GM21737 (cell line): ENCODE data around the gene PAQR4.

Experiments used
- ATAC-seq: cut with Tn5 transposase; IDR thresholded peaks from one replicate; pipeline ENCODE4 v1.9.1; 2021; ENCODE audit warnings: mild to moderate bottlenecking, moderate library complexity; ENCODE audit not compliant: unreplicated experiment

PAQR4 gene

DNA sequence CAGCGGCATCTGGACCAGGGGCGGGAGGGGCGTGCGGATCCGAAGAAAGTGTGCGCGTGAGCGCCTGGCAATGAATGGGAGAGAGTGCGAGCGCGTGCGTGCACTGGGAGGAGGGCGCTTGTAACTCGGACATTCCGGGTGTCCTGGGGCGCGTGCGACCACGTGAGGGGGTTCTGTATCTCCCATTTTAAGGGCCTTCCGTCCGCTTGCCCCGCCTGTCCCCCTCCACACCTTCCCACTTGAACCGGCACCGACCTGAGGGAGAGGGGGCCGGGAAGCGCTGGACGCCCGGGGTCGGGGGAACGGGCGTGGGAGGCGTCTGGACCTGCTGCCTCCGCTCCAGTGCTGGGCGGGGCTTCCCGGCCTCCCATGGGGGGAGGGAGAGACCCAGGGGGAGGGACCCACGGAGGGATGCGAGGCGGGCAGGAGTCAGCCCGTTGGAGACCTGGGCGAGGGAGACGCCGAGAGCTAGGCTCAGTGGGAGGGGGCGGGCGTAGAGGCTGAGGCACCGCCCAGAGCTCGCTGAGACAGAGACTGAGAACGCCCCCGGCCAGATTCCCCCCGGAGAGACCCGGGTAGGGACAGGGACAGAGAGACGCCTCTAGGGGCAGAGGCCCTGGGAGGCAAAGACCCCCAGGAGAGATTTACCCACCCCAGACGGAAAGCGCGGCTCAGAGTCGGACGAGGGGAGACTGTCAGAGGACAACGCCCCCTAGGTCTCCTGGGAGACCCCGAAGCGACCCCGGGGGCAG is 5.2 kb upstream of the PAQR4 start, which contains the start of gene KREMEN2:
KREMEN2 (plus strand) TSS at position 553 of the 752 bp plus-strand sequence. CDS start 246 bp downstream, outside the sequence.
- ATAC-seq, result no peak

DNA sequence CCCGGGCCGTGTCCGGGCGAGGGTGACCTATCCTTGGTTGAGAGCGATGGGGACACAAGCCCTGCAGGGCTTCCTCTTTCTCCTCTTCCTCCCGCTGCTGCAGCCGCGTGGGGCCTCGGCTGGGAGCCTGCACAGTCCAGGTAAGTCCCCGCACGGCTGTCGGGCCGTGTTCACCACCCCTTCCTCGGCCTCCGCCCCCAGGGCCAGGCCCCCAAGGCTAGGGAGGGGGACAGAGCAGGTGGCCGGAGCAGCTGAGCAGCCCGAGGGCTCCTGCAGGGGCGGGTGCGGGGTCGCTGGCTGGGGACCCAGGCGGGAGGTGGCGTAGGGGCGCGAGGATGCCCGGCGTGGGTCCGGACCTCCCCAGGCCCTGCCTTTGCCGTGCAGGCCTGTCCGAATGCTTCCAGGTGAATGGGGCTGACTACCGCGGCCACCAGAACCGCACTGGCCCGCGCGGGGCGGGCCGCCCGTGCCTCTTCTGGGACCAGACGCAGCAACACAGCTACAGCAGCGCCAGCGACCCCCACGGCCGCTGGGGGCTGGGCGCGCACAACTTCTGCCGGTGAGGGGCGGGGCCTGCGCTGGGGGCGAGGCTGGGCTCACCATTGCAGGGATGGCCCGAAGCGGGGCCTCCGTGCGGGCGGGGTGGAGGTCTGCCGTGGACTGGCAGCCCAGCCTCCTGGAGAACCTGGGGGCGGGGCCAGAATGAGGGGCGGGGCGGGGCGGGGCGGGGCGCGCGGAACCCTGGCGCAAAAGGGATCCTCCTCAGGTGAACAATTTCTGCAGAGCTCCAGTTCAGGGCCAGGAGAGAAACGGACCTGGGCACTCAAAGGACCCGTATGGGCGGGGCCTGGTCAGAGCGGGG is 4.4 kb upstream of the PAQR4 start:
- ATAC-seq, result no peak

DNA sequence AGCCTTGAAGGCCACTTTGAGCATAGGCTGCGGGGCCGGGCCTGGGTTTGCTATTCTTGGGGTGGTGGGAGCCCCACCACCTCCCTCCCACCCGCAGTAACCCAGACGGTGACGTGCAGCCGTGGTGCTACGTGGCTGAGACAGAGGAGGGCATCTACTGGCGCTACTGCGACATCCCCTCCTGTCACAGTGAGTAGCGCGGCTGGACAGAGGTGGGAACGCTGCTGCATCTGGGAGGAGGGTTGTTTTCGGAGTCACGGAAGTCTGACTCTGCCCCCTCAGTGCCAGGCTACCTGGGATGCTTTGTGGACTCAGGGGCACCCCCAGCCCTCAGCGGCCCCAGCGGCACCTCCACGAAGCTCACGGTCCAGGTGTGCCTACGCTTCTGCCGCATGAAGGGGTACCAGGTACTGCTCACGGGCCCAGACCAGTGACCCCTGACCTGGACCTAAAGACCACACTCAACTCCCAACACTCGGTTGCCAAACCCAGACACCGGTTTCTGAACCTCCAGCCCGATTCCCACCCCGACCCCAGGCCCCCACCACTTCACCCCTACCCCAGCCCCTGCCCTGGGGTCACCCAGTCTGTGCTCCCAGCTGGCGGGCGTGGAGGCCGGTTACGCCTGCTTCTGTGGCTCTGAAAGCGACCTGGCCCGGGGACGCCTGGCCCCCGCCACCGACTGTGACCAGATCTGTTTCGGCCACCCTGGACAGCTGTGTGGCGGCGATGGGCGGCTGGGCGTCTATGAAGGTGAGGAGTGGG is 2.9 kb upstream of the PAQR4 start:
- no peak for ATAC-seq

DNA sequence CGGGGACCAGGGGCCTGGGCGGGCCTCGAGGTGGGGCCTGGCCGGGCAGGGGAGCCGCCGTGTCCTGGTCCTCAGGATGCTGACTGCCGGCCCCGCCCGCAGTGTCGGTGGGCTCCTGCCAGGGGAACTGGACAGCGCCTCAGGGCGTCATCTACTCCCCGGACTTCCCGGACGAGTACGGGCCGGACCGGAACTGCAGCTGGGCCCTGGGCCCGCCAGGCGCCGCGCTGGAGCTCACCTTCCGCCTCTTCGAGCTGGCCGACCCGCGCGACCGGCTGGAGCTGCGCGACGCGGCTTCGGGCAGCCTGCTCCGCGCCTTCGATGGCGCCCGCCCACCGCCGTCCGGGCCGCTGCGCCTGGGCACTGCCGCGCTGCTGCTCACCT is 2.3 kb upstream of the PAQR4 start:
- ATAC-seq, result no peak

DNA sequence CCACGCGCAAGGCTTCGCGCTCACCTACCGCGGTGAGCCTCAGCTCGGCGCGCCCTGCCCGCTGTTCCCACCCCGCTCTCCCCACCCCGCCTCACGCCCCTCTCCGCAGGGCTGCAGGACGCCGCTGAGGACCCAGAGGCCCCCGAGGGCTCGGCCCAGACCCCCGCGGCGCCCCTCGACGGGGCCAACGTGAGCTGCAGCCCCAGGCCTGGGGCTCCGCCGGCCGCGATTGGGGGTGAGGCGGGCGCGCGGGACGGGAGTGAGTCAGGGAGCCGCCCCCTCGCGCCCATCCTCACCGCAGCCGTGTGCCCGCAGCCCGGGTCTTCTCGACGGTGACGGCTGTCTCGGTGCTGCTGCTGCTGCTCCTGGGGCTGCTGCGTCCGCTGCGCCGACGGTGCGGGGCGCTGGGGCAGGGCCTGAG is 1.9 kb upstream of the PAQR4 start:
- no peak for ATAC-seq

DNA sequence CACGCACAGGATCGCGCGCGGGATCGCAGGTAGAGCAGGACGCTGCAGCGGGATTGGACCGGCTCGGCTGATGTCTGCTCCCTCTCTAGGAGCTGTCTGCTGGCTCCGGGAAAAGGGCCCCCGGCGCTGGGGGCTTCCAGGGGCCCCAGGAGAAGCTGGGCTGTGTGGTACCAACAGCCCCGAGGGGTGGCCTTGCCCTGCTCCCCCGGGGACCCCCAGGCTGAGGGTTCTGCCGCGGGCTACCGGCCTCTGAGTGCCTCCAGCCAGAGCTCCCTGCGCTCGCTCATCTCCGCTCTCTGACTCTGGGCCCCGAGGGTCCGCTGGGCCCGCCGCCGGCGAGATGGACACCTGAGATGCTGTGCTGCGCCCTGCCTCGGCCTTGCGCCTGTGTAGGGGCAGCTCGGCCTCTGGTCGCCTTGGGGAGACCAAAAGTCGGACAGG is 1.4 kb upstream of the PAQR4 start:
- no peak for ATAC-seq

DNA sequence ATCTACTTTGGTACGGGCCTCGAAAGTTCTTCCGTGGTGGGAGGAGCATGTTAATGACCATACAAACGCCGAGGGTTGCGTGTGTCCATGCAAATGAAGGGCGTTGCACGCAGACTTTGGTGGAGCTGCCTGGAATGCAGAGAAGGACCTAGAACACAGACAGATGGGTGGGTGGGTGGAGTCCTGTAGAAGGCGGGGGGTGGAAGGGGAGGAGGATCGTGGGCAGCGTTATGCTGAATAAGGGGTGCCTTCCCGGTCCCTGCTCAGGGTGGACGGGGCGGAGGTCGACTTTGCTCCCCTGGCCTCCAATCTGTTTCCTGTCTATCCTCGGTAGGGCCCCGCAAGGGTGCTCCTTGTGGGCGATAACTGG is 795 bp upstream of the PAQR4 start:
- ATAC-seq, result no peak

DNA sequence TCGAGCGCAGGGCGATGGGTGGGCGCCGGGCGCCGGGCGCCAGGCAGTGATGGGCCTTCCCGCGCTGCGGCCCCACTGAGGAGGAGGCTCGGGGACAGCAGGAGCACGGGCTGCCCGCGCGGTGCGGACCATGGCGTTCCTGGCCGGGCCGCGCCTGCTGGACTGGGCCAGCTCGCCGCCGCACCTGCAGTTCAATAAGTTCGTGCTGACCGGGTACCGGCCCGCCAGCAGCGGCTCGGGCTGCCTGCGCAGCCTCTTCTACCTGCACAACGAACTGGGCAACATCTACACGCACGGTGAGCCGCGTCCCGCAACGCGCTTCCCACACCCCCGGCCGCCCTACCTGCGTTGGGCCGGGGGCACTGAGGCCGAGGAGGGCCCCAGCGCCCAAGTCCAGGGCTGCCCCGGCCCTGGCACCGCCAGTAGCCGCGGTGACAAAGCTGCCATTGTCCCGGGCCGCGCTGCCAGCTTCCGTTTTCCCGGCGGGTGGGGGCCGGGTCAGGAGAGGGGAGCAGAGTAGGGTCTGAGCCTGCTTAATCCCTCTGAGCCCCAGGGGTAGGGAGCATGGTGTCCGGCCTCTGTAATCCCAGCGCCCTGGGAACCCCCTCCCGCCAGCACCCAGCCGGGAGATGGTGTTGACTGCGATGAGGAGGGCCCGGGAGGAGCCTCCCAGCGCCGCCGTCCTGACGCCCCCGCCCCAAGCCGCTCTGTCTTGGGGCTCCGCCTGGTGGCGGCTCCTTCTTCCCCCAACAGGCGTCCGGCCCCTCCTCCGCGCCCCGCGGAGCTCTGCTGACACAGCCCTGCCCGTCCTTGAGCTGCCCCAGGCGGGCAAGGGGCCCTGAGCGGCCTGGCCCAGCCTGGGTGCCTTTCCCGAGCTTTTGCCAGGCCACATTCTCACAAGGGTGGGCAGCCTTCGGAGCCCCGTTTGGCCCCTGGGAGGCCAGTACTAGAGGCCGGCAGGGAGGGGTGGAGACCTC is 685 bp downstream of the PAQR4 start:
- peak; percentile 38 for ATAC-seq

DNA sequence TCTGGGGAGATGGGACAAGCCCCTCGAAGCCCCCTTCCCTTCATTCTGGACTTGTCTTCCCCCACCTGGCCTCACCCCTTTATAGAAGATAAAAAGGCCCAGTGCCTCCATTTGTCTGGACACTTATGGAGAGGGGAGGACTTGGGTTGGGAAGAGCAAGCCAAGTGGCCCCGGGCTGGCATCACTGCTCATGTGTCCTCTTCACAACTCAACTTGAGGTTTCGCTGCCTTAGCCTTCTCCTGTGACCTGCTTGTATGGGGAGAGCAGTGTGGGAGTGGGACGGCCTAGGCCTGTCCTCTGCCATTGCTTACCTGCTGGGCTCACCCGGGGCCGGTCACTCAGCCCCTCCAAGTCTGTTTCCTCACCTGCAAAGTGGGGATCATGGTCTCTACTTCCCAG is 1.4 kb downstream of the PAQR4 start:
- no peak for ATAC-seq

DNA sequence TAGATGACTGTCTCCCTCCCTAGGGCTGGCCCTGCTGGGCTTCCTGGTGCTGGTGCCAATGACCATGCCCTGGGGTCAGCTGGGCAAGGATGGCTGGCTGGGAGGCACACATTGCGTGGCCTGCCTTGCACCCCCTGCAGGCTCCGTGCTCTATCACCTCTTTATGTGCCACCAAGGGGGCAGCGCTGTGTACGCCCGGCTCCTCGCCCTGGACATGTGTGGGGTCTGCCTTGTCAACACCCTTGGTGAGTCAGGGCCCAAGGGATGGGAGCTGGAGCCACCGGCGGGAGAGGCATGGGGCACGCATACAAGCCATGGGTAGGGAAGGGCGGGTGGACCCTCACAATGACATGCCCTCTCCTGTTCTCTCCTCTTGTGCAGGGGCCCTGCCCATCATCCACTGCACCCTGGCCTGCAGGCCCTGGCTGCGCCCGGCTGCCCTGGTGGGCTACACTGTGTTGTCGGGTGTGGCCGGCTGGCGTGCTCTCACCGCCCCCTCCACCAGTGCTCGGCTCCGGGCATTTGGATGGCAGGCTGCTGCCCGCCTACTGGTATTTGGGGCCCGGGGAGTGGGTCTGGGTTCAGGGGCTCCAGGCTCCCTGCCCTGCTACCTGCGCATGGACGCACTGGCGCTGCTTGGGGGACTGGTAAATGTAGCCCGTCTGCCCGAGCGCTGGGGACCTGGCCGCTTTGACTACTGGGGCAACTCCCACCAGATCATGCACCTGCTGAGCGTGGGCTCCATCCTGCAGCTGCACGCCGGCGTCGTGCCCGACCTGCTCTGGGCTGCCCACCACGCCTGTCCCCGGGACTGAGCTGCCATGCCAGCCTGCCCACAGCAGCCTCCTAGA is 2.2 kb downstream of the PAQR4 start:
- no peak for ATAC-seq

DNA sequence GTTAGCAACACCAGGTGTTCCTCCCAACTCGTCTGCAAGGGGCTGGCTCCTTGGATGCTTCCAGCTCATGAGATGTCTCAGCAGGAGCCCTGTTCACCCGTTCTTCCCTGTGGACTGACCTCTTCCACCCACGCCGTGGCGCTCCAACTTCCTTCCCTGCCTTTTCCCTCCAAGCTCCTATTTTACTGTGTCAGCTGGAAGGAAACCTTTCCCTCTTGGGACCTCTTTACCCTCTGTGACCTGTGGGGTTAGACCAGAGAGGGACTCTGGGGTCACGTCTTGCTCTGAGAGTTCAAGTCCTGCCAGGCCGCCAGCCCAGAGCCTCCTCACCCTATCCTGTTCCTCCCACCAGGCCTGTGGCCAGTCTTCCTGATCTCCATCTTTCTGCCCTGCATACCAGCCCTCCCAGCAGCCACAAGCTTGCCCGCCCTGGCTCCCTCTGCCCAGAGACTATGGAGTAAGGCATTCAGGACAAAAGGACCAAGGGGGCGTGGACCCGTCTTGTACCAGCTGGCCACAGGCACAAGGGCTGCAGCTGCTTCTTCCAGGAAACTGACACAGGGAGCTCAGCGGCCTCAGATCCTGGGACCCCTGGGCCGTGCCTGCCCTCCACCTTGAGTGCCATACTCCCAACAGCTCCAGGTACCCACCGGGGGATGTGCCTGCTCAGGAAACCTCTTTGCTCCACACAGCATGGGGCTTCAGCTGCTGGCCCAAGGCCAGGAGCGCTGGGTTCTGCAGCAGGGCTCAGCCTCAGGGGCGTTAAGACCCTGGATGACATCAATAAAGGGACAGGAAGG is 3.0 kb downstream of the PAQR4 start:
- ATAC-seq, result no peak

DNA sequence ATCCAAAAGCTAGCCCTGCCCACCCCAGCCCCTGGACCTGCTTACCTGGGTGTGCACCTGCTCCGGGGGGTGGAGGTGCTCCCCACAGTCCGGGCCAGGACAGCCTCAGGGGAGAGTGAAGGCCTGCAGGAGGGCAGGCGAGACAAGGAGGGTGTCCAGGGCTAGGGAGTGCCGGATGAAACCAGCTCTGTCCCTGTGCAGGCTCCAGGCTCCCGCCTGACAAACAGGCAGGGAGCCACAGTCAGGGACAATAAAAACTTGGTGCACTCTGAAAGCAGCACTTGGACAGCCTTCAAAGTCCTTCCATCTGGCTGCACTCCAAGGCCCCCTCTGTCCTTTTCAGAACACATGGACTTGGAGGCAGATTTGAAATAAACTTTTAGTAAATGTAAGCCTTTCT is 3.9 kb downstream of the PAQR4 start:
- ATAC-seq, result no peak

DNA sequence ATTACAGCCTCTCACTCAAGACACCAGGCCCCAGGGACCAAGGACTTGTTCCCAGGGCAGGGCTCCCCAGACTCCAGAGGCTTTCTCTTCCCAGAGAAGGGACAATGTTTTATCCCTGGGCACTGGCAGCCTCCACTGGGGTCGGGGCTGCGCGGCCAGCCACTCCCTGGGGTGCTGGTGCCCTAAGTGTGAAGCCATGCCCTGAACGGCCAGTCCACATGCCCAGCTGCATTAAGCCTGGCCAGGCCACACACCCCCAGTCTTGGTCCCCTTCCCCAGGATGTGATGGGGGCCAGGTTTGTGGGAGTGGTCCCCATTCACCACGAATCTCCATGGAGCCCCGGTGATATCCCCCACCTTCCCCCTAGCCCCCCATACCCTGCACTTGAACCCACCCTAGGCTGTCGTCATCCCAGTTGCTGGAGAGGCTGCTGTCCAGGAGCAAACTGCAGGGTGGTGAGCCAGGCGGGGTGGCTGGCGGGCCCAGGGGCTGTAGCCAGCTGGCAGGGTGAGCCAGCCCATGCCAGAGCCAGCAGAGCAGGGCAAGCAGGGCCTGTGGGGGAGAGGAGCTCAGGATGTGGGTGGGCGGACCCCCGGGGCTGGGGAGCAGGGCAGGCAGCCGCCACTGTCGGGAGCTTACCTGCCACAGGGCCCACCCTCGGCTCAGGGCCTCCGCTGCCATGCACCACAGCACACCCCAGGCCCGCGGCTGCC is 4.6 kb downstream of the PAQR4 start:
- ATAC-seq, result no peak

DNA sequence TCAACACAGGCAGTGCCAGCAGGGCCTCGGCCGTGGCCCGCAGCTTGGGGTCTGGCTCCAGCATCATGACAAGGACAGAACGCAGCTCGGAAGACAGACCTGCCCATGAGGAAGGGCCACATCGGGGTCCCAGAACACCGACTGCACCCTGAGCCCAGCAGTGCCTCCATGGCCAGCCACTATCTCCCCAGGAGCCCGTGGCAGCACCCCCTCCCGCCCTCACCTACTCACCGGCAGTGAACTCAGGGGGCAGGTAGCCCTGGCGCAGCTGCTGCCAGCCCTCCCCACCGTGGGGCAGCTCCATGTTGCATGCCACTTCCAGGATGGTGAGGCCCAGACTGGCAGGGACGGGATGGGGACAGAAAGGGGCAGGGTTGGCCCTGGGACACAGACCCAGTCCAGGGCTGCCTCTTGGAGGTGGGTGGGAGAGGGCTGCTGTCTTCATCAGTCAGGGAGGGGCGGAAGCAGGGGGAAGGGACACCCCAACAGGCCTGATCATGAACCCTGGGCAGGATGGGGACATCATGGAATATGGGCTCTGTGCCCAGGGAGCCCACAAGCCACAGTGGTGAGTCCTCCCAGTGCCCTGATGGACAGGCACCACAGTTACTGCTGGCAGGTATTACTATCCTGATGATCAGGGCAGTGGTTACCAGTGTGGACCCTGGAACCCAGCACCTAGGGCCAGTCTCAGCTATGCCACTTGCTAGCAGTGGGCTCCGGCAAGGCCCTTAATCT is 5.3 kb downstream of the PAQR4 start:
- ATAC-seq, result no peak

DNA sequence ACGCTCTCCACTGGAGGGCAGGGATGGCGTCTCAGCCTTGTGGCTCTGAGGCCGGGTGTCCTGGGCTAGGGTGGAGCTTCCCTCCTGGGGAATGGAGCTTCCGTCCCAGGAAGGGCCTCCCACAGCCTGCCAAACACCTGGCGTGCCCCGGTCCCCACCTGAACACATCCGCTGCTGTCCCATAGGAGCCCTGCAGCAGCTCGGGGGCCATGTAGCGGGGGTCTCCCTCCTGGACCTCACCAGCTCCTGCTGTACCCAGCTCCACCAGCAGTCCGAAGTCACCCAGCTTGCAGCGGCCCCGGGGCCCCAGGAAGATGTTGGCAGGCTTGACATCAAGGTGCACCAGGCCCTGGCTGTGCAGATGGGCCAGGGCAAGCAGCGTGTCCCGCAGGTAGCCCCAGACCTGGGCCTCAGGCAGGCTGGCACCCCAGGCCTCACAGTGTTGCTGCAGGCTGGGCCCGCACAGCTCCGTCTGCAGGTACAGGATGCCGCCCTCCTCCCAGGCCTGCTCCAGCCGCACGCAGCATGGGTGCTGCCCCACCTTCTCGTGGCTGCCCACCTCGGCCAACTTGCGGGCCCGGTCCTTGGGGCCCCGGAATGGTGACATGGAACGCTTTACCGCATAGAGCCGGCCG is 6.1 kb downstream of the PAQR4 start:
- no peak for ATAC-seq

DNA sequence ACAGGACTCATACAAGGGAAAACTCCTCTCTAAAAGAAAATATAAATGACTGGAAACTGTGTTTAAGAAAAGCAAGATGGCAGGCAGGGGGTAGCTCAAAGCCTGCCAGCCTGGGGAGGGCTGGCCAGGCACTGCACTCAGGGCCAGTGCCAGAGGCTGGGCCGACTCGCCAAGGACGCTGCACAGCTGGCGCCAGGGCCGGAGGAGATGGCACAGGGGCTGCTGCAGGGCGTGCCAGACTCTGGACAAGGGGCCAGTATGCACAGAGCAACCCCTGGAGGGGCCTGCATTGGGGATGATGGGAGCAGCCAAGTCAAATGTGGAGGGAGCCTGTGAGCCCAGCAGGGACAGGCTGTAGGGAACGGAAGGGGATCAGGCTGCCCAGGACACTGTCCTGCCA is 7.1 kb downstream of the PAQR4 start:
- no peak for ATAC-seq

DNA sequence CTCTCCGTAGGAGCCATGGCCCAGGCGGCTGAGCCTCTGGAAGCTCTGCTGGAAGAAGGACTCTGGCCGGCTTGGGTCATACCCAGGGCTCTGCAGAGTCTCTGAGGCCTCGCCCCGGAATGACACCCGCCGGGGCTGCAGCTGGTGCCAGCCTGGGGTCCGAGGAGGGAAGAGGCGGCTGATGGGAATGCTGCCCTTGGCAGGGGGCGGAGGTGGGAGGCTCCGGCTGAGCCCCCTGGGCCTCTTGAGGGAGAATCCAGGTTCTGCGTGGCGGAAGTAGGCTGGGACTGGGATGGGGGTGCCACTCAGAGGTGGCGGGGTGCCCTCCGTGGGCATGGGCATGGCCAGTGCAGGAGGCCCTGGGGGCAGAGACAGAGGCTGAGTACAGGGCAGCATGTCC is 7.5 kb downstream of the PAQR4 start:
- no peak for ATAC-seq
